Adrenal gland (tissue), 12 donors: Measurements from ENCODE around the gene DNAJB4. TPM values are rescaled to one million over a fixed set of nuclear protein-coding genes. Genes with fewer than 3 reads are reported as not detected.

Experiments
- DNase-seq, 7 donors: peaks; one replicate each; pipeline ENCODE4 v3.0.0-alpha.2; 2019 to 2020
- H3K27ac ChIP-seq, 5 donors: fragments of 200-600 bp; sonication (generic) in 4 of 5; 1 replicate in 3 of 5; 2 replicates in 2 of 5; pipeline versions ENCODE4 v1.5.1 to v1.8.0; 2016 to 2020; ENCODE audit warnings: mild to moderate bottlenecking in 1 of 5
- H3K27me3 ChIP-seq: fragments of 200-600 bp; 2 replicates; pipeline ENCODE4 v1.8.0; 2021
- H3K36me3 ChIP-seq, 2 donors: fragments of 200-600 bp; replicated peaks in 1 of 2; 1 replicate in 1 of 2; 2 replicates in 1 of 2; pipeline versions ENCODE4 v1.5.1 to v1.8.0; 2018 to 2022
- H3K4me1 ChIP-seq, 2 donors: fragments of 200-600 bp; replicated peaks in 1 of 2; 1 replicate in 1 of 2; 2 replicates in 1 of 2; pipeline versions ENCODE4 v1.5.1 to v1.8.0; 2018 to 2021
- H3K4me3 ChIP-seq, 4 donors: fragments of 200-600 bp; sonication (generic) in 3 of 4; one replicate each; pipeline ENCODE4 v1.5.1; 2016 to 2018
- H3K9me3 ChIP-seq, 3 donors: fragments of 200-600 bp; sonication (generic) in 1 of 3; replicated peaks in 1 of 3; 1 replicate in 2 of 3; 2 replicates in 1 of 3; pipeline versions ENCODE4 v1.5.1 to v1.8.0; 2016 to 2021
- CTCF ChIP-seq, 6 experiments: fragments of 450-650 bp in 4 of 6; fragments of 200-600 bp in 2 of 6; sonication (generic) in 1 of 6; IDR thresholded peaks; 1 replicate in 5 of 6; 2 replicates in 1 of 6; pipeline versions ENCODE4 v1.5.1 to v1.8.0; 2016 to 2021; ENCODE audit warnings: antibody characterized with exemption in 6 of 6, mild to moderate bottlenecking in 2 of 6, moderate library complexity in 1 of 6
- POLR2A ChIP-seq, 2 donors: fragments of 450-650 bp; IDR thresholded peaks; one replicate each; pipeline ENCODE4 v1.6.1; 2017; ENCODE audit warnings: antibody characterized with exemption in 2 of 2, mild to moderate bottlenecking in 2 of 2, moderate library complexity in 1 of 2
- WGBS, 4 donors: extraction: QIAGEN DNeasy Blood & Tissue Kit in 2 of 4; methylation state at CpG; one replicate each; pipeline versions ENCODE4 v1.1.5 to v1.1.7; 2013 to 2017; 5-methylcytosine and 5-hydroxymethylcytosine counted together
- intact Hi-C, 2 donors: fragments of 100-400 bp; cut with DNase I; formaldehyde crosslinking; loops; one replicate each; pipeline versions ENCODE4 v1.14.1 to v1.15.0; 2022 to 2023
- polyA plus RNA-seq, 3 donors: library from polyadenylated mRNA; stranded (reverse); fragments of 200-250 nt in 2 of 3; fragments of 350-450 nt in 1 of 3; fragmentation: Illumina TruSeq in 1 of 3; extraction: RNeasy Lipid Tissue Mini Kit (QIAGEN cat#74804) in 1 of 3; gene quantifications; one replicate each; pipeline ENCODE4 v1.2.3, GENCODE V29; 2013 to 2014
- total RNA-seq, 9 donors: library from RNA; depleted of rRNA in 4 of 9; stranded (reverse); fragments of >200 nt in 4 of 9; fragments of 120-200 nt in 1 of 9; fragmentation: NEBNext Ultra II Directional in 1 of 9; extraction: Animal tissue kit (Norgen Biotek cat#: 25700) in 1 of 9; gene quantifications; one replicate each; pipeline versions ENCODE4 v1.1.0 to v1.2.4, GENCODE V29; 2013 to 2023
- donor health status: healthy with polysubstance abuse.
- donor health status: Bipolar disorder and iron deficiency.
- donor health status: DM: yes; HTN: yes; CAD: no.
- donor health status: DM: no; HTN: no; CAD: no.
- donor health status: DM: no; HTN: no; CAD: no.
- donor health status: DM: yes; HTN: yes; CAD: no.

Gene DNAJB4
- total and polyA plus RNA-seq, 12 donors: 31.8 to 182 (median 68.8) TPM

GRCh38 chr1:78003882-78004718, 639 bp upstream of the DNAJB4 start:
- Histone ChIP-seq H3K36me3 (no peaks in the 10 kb centered on the region), H3K4me1 (peaks cover 0 to 43% of the 10 kb centered on the region in 2 donors), H3K27me3 (no peaks in the 10 kb centered on the region), H3K9me3 (no peaks in the 10 kb centered on the region), H3K27ac (peak overlapping the region; percentile 83 to 95 (median 86)), H3K4me3 (peak overlapping the region in 3 of 4 donors; percentile 42 to 81 (median 71))
- TF ChIP-seq POLR2A (IDR thresholded peaks at IDR 0.05) (peak in 1 of 2 donors; percentile 35), CTCF (IDR thresholded peaks at IDR 0.05) (no peak)
- WGBS, 4 donors: 5 to 6% (median 6%) methylated on average over 8 of the region's 8 CpGs
- intact Hi-C loops: loop anchor here in 1 of 2 donors (2.0 kb wide), 1 partner anchor 25 kb away; the partner anchor contains the start of gene FUBP1
- peak in 6 of 7 donors; percentile 42 to 70 (median 46) for DNase-seq

GRCh38 chr1:78005448-78005722, 646 bp downstream of the DNAJB4 start:
- Histone ChIP-seq H3K27me3 (no peaks in the 10 kb centered on the region), H3K4me1 (peaks cover under 1 to 51% of the 10 kb centered on the region in 2 donors), H3K4me3 (peak overlapping the region in 3 of 4 donors; percentile 21 to 81 (median 42)), H3K27ac (peak overlapping the region; percentile 83 to 95 (median 86)), H3K36me3 (no peaks in the 10 kb centered on the region), H3K9me3 (no peaks in the 10 kb centered on the region)
- intact Hi-C loops: loop anchor here in 1 of 2 donors (2.0 kb wide), 1 partner anchor 27 kb away; the partner anchor contains the start of gene FUBP1
- WGBS, 4 donors: 0 to 2% (median 1%) methylated on average over 1 of the region's 1 CpG
- TF ChIP-seq CTCF (IDR thresholded peaks at IDR 0.05) (no peak), POLR2A (IDR thresholded peaks at IDR 0.05) (no peak)
- DNase-seq: no peak

DNA sequence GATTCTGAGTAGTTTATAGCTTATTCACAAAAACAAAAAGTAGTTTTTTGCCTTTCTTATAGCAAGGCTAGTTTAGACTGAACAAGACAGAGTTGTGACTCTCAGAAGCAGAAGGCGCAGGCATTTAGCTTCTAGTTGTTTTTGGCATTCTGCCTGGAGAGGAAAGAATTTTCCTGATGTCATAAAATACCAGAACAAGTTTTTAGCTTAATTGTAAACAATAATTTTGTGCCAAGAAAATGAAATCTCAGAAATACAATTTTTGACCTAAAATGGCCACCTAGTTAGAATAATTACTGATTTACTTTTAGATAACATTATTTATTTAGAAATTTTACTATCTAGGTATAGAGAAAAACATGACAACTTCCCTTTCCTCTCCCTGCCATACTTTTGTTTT, 1.0 kb downstream of the DNAJB4 start:
- Histone ChIP-seq H3K4me1 (peaks cover 4 to 51% of the 10 kb centered on the region in 2 donors), H3K9me3 (no peaks in the 10 kb centered on the region), H3K27ac (peak overlapping the region; percentile 83 to 95 (median 86)), H3K36me3 (no peaks in the 10 kb centered on the region), H3K27me3 (no peaks in the 10 kb centered on the region), H3K4me3 (peak overlapping the region in 3 of 4 donors; percentile 21 to 81 (median 42))
- TF ChIP-seq CTCF (IDR thresholded peaks at IDR 0.05): no peak
- TF ChIP-seq POLR2A (IDR thresholded peaks at IDR 0.05): peak; percentile 68 to 93
- intact Hi-C loops: loop anchor here in 1 of 2 donors (2.0 kb wide), 1 partner anchor 27 kb away; the partner anchor contains the start of gene FUBP1
- DNase-seq: peak in 5 of 7 donors; percentile 39 to 54 (median 49)
- WGBS, 4 donors: 0 to 3% (median 1%) methylated on average over 1 of the region's 1 CpG

DNA sequence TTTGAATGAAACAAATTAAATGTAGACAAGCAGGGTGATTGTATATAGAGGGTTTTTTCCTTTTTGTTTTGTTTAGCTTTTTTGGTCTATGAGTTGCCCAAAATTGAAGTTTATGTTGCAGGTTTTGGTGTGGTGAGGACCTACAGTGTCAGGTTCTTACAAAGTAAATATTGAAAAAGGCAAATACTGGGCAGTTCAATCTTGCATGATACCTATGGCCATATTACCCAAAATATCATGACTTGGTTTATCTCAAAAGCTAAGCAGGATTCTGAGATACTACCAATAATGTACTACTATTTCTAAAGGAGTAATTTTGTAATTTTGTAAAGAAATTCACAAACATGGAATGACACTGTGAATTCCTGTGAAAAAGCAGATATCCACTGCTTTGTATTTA, 1.8 kb downstream of the DNAJB4 start:
- intact Hi-C loops: no loop called here
- no peak for DNase-seq
- Histone ChIP-seq H3K27ac (peak overlapping the region; percentile 83 to 95 (median 86)), H3K27me3 (no peaks in the 10 kb centered on the region), H3K4me3 (peak overlapping the region in 3 of 4 donors; percentile 2 to 81 (median 42)), H3K9me3 (no peaks in the 10 kb centered on the region), H3K4me1 (peaks cover 7 to 59% of the 10 kb centered on the region in 2 donors), H3K36me3 (no peaks in the 10 kb centered on the region)
- TF ChIP-seq POLR2A (IDR thresholded peaks at IDR 0.05) (no peak), CTCF (IDR thresholded peaks at IDR 0.05) (no peak)
